HuH-7 (cell line): ENCODE data around the gene AHR.
"Not testable (repeated sequence)": the region's sequence is repeated elsewhere in the genome, so short reads cannot be mapped to it uniquely, and the experiment has no call there.

Source experiments
- DNase-seq: peaks from one replicate; pipeline ENCODE4 v3.0.0; 2011; ENCODE audit warnings: low spot score

Gene AHR

DNA sequence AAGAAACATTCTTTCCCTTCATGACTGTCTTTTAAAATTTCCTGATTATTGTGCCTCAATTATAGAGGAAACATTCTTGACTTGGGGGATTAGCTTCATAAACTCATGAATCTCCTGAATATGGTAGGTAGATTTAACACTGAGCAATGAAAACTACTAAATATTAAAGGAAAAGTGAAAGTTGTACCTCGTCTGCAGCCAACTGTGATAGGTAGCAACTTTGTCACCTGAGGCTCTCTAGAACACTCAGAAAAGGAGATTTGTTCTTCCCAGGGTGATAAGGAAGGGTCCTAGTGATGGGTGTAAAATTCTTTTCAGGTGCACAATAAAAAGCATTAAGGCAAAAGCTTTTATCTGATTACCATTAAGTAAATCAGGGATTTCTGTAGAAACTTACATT lies 78.1 kb downstream of the AHR start:
- no peak for DNase-seq

DNA sequence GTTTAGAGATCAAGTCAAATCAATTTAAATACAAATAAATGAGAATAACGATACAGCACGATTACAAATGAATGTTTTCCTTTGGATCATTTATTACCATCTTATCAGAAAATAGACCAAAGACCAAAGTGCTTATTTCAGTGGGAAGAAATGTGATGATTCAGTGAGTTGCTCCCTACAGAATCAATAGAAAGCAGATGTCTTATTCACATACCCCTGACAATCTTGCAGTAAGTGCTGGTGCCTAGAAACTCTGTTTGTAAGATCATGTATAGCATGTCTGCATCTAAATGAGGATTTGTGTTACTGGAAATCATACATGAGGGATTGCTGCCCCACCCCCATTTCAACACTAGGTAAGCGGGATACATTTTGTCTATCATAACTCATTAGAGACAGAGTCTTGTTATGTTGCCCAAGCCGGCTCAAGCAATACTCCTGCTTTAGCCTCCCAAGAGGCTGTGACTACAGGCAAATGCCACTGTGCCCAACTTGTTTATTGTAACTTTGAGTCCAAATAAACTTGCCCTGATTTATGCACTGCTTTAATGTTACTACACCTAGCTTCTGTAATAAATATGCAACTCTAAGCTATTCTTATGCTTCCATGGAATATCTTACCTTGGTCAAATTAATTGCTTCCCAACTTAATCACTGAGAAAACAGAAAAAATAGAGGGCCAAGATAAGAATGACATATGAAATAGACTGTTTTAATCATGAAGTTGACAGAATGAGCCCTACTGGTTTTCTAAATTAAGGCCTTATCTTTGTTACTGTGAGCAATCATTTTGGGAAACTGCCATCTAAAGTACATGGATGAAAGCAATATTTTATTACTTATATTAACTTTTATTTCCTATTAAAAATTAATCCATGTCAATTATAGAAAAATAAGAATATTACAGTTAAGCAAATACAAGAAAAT lies 82.5 kb downstream of the AHR start:
- no peak for DNase-seq

DNA sequence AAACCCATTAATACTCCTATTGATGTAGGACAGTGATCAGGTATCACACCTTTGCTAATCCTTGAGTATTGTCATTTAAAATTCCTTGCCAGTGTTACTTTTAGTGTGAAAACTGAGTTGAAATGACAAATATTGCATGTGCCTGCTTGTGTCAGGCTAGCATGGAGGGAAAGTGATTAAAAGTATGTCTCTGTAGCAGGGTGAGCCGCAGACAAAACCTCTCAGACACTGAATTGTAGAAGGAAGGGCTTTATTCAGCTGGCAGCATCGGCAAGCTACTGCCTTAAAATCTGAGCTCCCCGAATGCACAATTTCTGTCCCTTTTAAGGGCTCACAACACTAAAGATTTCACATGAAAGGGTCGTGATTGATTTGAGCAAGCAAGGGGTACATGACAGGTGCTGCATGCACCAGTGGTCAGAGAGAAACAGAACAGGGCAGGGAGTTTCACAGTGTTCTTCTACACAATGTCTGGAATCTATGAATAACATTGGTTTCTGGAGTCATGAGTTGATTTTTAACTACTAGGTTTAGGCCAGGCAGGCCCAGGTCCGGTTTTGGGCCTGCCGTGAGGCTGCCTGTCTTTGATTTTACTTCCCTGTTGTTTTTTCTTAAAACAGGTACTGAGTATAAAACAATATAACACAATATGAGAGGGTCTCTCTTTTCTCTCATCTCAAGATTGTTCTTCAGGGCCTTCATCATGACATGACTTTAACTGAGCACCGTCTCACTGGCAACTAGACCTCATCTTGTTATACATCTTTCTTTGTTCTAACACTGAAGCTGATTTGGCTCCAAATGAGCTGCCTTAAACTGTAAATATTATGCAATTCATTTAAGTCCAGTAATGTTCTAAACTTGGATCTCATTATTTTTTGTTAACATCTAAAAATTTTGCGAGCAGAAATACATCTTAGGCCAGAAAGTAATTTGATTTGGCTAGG lies 84.2 kb downstream of the AHR start:
- not testable (repeated sequence) for DNase-seq

DNA sequence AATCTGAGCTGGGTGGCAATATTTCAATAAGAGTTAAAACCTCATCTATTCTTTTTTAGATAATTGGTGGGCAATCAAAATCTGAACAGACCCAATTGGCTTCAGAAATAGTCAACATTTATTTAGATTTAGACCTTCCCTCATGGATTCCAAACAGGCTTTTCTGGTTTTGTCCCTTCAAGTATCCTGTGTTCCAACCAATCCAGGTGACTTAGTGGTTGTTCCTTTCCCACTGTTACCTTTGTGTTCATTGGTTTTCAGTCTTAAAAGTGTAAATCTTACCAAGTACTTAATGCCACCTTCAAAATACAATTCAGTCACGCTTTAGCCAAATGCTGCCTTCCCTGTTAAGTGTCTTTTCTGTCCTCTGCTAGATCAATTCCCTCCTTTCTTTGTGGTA lies 85.9 kb downstream of the AHR start:
- no peak for DNase-seq

DNA sequence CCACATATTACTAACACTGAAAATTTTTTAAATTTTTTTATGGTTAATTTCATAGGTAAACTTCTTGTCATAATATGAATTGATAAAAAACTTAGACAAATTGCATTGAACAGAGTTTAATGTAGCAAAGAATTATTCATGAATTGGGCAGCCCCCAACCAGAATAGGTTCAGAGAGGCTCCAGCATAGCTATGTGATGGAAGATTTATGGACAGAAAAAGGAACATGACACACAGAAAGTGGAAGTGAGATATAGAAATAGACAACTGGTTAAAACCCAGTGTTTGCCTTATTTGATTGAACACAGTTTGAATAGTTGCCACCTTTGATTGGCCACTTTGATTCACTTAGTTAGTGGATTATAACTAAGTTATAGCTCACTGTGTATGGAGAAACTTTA lies 87.2 kb downstream of the AHR start:
- no peak for DNase-seq

DNA sequence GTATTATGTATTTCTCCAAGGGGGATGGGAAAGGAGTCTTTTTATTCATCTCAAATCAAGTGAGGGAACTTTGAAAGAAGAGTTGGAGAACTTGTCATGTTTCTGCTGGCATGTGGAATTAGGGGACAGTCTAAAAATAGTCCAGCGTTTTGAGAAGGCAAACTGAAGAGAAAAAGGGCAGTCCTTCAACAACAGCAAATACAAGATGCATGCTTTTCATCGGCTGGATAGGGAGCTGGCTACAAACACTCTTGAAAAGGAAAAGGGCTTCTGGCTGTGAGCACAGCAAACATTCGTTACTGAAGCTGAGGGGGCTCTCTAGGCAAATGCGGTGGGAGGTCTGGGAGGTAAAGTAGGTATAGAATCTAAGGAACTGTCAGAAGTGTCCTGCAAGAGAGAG lies 91.9 kb downstream of the AHR start:
- DNase-seq, result no peak

DNA sequence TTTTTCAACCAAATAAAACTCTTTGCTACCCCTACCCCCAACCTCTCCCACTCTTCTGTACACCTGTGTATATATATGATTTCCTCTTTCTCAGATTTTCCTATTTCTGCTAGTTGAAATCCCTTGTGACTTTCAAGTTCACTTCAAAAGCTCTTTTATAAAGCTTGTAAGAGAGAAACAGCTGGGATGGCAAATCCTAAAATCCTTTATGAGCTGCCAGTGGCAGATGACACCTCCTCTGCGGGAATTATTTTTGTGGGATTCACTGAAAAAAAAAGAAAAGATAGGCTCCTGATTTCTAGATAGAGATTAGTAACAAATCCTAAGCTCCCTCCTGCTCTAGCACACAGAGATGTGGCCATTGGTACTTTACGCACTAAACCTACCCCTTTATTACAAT lies 92.9 kb downstream of the AHR start:
- no peak for DNase-seq

DNA sequence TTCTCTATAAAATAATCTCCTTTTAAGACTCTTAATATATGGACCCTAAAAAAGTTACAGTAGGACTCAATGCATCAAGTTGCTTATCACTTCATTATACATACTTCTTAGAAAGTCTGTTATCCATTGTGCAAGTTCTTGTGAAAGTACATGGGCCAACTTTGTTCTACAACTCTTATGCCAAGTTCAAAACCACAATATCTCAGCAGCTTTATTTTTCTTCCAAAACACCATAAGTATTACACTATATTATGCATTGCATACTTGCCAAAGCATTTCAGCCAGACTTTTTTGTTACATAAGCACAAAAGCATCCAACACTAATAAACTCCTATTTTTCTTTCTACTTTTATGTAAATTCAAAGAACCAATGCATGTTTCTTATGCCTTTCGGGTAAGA lies 94.4 kb downstream of the AHR start:
- DNase-seq, result no peak

DNA sequence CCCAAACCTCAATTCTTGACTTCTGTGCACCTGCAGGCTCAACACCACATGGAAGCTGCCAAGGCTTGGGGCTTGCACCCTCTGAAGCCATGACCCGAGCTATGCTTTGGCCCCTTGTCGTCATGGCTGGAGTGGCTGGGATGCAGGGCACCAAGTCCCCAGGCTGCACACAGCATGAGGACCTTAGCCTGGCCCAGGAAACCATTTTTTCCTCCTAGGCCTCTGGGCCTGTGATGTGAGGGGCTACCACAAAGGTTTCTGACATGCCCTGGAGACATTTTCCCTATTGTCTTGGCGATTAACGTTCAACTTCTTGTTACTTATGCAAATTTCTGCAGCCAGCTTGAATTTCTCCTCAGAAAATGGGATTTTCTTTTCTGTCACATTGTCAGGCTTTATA lies 96.1 kb downstream of the AHR start:
- not testable (repeated sequence) for DNase-seq
